HEK293T (cell line): Measurements from ENCODE around the gene BPIFB3.

Experiments used
- CTBP1 ChIP-seq: fragments of 450-650 bp; IDR thresholded peaks from 2 replicates; pipeline ENCODE4 v1.6.1; 2016; ENCODE audit warnings: borderline replicate concordance
- FOXA1 ChIP-seq: fragments of 450-650 bp; IDR thresholded peaks from 2 replicates; pipeline ENCODE4 v1.6.1; 2016; ENCODE audit warnings: mild to moderate bottlenecking
- FOXK2 ChIP-seq: fragments of 450-650 bp; IDR thresholded peaks from 2 replicates; pipeline ENCODE4 v1.6.1; 2016; ENCODE audit warnings: mild to moderate bottlenecking

DNA sequence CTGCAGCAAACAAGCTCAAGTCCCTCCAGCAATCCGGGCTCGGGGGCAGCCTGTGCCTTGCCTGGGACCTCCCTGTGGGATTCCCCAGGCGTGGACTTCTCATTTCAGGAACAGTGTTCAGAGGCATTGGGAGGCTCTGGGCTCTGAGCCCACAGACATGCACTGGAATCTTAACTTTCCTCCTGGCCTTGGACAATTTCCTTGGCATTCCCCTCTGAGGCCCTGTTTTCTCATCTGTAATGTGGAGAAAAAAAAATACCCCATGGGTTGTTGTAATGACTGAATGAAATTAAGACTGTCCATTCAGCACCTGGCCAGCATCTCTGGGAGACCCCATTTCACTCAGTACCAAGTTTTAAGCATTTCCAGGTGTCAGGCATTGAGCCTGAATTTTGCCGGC is 43.3 kb downstream of the BPIFB3 start:
- TF ChIP-seq CTBP1 (no peak), FOXK2 (no peak), FOXA1 (no peak)
